ENCODE measurements around the gene ACOT13. TPM values are rescaled to one million over a fixed set of nuclear protein-coding genes. Genes with fewer than 3 reads are reported as not detected.
A peak's percentile ranks its signal among the peaks of the same experiment; 100 is the strongest.

The ACOT13 gene
- total and polyA plus RNA-seq, 2 donors (not counting 1 experiment from before 2014, with no cell fraction given) = 12.2 to 26.4 TPM

DNA sequence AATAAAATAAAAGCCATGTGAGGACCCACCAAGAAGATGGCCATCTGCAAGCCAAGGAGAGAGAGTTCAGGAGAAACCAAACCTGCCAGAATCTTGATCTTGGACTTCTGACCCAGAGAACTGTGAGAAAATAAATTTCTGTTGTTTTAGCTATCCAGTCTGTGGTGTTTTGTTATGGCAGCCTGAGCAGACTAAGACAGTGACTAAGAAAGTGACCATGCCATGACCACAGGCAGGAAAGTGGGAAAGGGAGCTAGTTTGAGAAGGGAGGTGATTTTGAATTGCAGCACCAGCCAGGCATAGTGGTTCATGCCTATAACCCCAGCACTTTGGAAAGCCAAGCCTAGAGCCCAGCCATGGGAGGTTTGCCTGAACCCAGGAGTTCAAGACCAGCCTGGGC, 74.0 kb downstream of the ACOT13 start:
- peak in 1 of 2 donors; percentile 53 for DNase-seq (ENCODE audit: low read depth in 2 of 2)
- H2AFZ ChIP-seq (ENCODE audit: low read length) = peak overlapping the region; percentile 10
- H3K4me2 ChIP-seq (ENCODE audit: extremely low read depth, insufficient read depth, low read length) = no peak overlapping the region
- no peak overlapping the region for H3K9ac ChIP-seq (ENCODE audit: insufficient read depth, low read length)
- no peak overlapping the region for H3K27ac ChIP-seq (ENCODE audit: insufficient read depth, low read length)
- H3K36me3 ChIP-seq (ENCODE audit: control insufficient read depth, insufficient read depth, low read length) = no peaks in the 10 kb centered on the region
- H3K4me1 ChIP-seq (ENCODE audit: control insufficient read depth, extremely low read depth, insufficient read depth, low read length) = peaks cover 8% of the 10 kb centered on the region
- H3K27me3 ChIP-seq (ENCODE audit: control insufficient read depth, insufficient read depth, low read length) = no peaks in the 10 kb centered on the region
- no peaks in the 10 kb centered on the region for H4K20me1 ChIP-seq (ENCODE audit: control insufficient read depth, extremely low read depth, insufficient read depth, low read length)
- no peaks in the 10 kb centered on the region for H3K9me3 ChIP-seq (ENCODE audit: control insufficient read depth, insufficient read depth, low read depth, low read length)
- TF ChIP-seq, protein P1, sequence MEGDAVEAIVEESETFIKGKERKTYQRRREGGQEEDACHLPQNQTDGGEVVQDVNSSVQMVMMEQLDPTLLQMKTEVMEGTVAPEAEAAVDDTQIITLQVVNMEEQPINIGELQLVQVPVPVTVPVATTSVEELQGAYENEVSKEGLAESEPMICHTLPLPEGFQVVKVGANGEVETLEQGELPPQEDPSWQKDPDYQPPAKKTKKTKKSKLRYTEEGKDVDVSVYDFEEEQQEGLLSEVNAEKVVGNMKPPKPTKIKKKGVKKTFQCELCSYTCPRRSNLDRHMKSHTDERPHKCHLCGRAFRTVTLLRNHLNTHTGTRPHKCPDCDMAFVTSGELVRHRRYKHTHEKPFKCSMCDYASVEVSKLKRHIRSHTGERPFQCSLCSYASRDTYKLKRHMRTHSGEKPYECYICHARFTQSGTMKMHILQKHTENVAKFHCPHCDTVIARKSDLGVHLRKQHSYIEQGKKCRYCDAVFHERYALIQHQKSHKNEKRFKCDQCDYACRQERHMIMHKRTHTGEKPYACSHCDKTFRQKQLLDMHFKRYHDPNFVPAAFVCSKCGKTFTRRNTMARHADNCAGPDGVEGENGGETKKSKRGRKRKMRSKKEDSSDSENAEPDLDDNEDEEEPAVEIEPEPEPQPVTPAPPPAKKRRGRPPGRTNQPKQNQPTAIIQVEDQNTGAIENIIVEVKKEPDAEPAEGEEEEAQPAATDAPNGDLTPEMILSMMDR (conservative IDR thresholded peaks at IDR 0.05 in 1 of 2, IDR thresholded peaks at IDR 0.05 in 1 of 2; ENCODE audit: low read depth in 1 of 2, low read length in 2 of 2) = no peak
- TF ChIP-seq EZH2 (IDR thresholded peaks at IDR 0.05; ENCODE audit: low read length, missing control alignments) = no peak
- H3K4me3 ChIP-seq (replicated peaks in 1 of 4; ENCODE audit: control extremely low read depth in 1 of 4, insufficient read depth in 1 of 4, low read depth in 3 of 4, low read length in 4 of 4) = no peak overlapping the region
- no peaks in the 10 kb centered on the region for H3K79me2 ChIP-seq (ENCODE audit: control insufficient read depth, insufficient read depth, low read length)

DNA sequence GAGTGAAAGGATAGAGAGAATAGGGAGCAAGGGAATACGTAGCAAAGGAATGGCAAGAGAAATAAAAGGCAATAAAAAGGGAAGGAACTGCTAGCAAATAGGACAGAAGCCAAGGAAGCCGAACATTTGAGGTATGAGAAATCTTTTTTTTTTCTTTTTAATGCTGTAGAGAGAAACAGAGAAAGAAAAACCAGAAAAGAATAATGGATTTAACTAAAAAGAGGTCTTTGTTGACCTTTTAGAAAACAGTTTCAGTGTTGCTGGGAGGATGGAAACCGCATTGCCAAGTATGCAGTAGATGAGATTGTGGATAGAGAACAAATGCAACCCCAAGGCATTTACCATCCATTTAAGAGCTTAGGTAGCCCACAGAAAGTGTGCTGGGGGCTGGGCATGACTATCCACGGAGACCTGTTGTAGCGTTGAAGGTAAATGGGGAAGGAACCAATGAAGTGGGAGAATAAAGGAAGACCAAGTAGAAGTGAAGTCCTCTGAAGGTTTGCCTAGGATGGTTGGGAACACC, 75.4 kb downstream of the ACOT13 start:
- H3K4me3 ChIP-seq (replicated peaks in 1 of 4; ENCODE audit: control extremely low read depth in 1 of 4, insufficient read depth in 1 of 4, low read depth in 3 of 4, low read length in 4 of 4) = no peak overlapping the region
- no peak overlapping the region for H3K9ac ChIP-seq (ENCODE audit: insufficient read depth, low read length)
- peak in 1 of 2 donors; percentile 34 for DNase-seq (ENCODE audit: low read depth in 2 of 2)
- H2AFZ ChIP-seq (ENCODE audit: low read length) = no peak overlapping the region
- H3K27ac ChIP-seq (ENCODE audit: insufficient read depth, low read length) = peak overlapping the region; percentile 97
- H3K79me2 ChIP-seq (ENCODE audit: control insufficient read depth, insufficient read depth, low read length) = no peaks in the 10 kb centered on the region
- H3K9me3 ChIP-seq (ENCODE audit: control insufficient read depth, insufficient read depth, low read depth, low read length) = no peaks in the 10 kb centered on the region
- peaks cover 8% of the 10 kb centered on the region for H3K4me1 ChIP-seq (ENCODE audit: control insufficient read depth, extremely low read depth, insufficient read depth, low read length)
- no peaks in the 10 kb centered on the region for H3K27me3 ChIP-seq (ENCODE audit: control insufficient read depth, insufficient read depth, low read length)
- no peaks in the 10 kb centered on the region for H4K20me1 ChIP-seq (ENCODE audit: control insufficient read depth, extremely low read depth, insufficient read depth, low read length)
- no peaks in the 10 kb centered on the region for H3K36me3 ChIP-seq (ENCODE audit: control insufficient read depth, insufficient read depth, low read length)
- H3K4me2 ChIP-seq (ENCODE audit: extremely low read depth, insufficient read depth, low read length) = no peak overlapping the region
- TF ChIP-seq EZH2 (IDR thresholded peaks at IDR 0.05; ENCODE audit: low read length, missing control alignments) = no peak
- TF ChIP-seq, protein P1 (conservative IDR thresholded peaks at IDR 0.05 in 1 of 2, IDR thresholded peaks at IDR 0.05 in 1 of 2; ENCODE audit: low read depth in 1 of 2, low read length in 2 of 2) = no peak

DNA sequence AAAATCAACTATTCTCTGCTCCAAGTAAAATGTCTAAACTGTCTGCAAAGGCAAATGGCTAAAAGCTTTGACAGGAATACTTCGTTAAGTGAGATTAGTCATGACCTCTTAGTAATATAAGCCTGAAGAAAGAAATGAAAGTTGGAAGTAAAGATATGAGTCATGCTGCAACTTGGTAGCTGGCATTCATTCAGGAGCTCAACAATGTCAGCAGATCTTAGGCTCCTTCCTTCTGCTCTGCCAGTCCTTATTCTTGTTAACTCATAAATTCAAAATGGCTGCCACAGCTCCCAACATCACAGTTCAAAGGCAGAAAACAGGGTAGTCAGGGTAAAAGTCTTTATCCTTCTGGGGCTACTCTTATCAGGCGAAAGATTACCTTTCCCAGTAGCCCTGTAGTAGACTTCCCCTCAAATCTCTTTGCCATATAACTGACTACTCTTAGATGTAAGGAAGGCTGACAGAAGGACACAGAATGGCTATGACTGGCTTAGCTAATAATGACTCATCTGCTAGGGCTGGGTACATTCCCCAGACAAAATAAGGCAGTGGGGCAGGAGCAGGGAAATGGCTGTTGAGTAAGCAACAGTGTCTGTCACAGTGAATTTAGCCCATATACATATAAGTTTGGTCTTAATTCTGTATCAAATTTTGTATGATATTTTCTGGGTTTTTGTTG, 76.5 kb downstream of the ACOT13 start:
- no peaks in the 10 kb centered on the region for H3K27me3 ChIP-seq (ENCODE audit: control insufficient read depth, insufficient read depth, low read length)
- H3K4me2 ChIP-seq (ENCODE audit: extremely low read depth, insufficient read depth, low read length) = peak overlapping the region; percentile 82
- H3K9ac ChIP-seq (ENCODE audit: insufficient read depth, low read length) = peak overlapping the region; percentile 41
- peak overlapping the region; percentile 96 for H2AFZ ChIP-seq (ENCODE audit: low read length)
- H3K4me3 ChIP-seq (replicated peaks in 1 of 4; ENCODE audit: control extremely low read depth in 1 of 4, insufficient read depth in 1 of 4, low read depth in 3 of 4, low read length in 4 of 4) = peak overlapping the region in 3 of 4 experiments; percentile 2 to 34 (median 19)
- H3K79me2 ChIP-seq (ENCODE audit: control insufficient read depth, insufficient read depth, low read length) = no peaks in the 10 kb centered on the region
- no peaks in the 10 kb centered on the region for H3K36me3 ChIP-seq (ENCODE audit: control insufficient read depth, insufficient read depth, low read length)
- DNase-seq (ENCODE audit: low read depth in 2 of 2) = peak; percentile 98
- H3K4me1 ChIP-seq (ENCODE audit: control insufficient read depth, extremely low read depth, insufficient read depth, low read length) = peaks cover 8% of the 10 kb centered on the region
- peak overlapping the region; percentile 97 for H3K27ac ChIP-seq (ENCODE audit: insufficient read depth, low read length)
- H4K20me1 ChIP-seq (ENCODE audit: control insufficient read depth, extremely low read depth, insufficient read depth, low read length) = no peaks in the 10 kb centered on the region
- TF ChIP-seq, protein P1 (conservative IDR thresholded peaks at IDR 0.05 in 1 of 2, IDR thresholded peaks at IDR 0.05 in 1 of 2; ENCODE audit: low read depth in 1 of 2, low read length in 2 of 2) = no peak
- no peak for TF ChIP-seq EZH2 (IDR thresholded peaks at IDR 0.05; ENCODE audit: low read length, missing control alignments)
- no peaks in the 10 kb centered on the region for H3K9me3 ChIP-seq (ENCODE audit: control insufficient read depth, insufficient read depth, low read depth, low read length)

Data from fibroblast of lung (primary cell).